Gastroesophageal sphincter (tissue), 3 donors: ENCODE measurements around the gene TM4SF1.

Source experiments
- CTCF ChIP-seq, 4 experiments: fragments of 200-600 bp in 2 of 4; fragments of 450-650 bp in 2 of 4; sonication (generic) in 1 of 4; IDR thresholded peaks; one replicate each; pipeline ENCODE4 v1.5.1; 2017 to 2019; ENCODE audit warnings: antibody characterized with exemption in 4 of 4, mild to moderate bottlenecking in 2 of 4, moderate library complexity in 2 of 4
- POLR2A ChIP-seq, 2 donors: fragments of 450-650 bp; IDR thresholded peaks; one replicate each; pipeline ENCODE4 v1.6.1; 2017; ENCODE audit warnings: antibody characterized with exemption in 2 of 2, mild to moderate bottlenecking in 2 of 2, moderate library complexity in 1 of 2

DNA sequence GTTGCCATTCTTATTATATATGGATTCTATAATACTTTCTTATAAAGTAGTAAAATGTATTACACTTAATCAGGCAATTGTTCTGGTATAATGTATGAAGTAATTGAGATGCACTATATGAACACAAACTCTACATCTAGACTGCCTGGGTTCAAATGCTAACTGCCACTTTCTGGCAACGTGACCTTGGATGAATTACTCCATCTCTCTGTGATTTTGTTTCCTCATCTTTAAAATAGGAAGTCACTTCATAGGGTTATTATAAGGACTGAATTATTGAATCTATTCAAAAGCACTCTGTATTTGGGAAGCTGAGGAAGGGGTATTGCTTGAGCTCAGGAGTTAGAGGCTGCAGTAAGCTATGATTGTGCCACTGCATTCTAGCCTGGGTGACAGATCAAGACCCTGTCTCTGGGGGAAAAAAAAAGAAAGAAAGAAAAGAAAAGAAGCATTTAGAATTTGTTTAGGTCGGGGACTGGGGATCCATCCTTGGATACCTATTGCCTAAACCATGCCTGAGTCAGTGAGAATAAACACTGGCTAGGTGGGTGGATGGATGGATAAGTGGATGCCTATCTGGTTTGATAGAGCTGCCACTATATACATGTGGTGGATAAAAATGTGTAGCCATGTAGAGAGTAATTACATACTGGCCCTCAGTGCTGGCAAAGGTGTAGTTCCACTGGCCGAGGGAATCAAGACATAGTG, 2.5 kb downstream of the TM4SF1 start:
- TF ChIP-seq POLR2A (IDR thresholded peaks at IDR 0.05) (no peak), CTCF (IDR thresholded peaks at IDR 0.05) (no peak)
